Smooth muscle cell of the pulmonary artery (primary cell): Measurements from ENCODE around the gene TRIM36. TPM values are rescaled to one million over a fixed set of nuclear protein-coding genes. Genes with fewer than 3 reads are reported as not detected.

ENCODE experiments used
- total RNA-seq: library from RNA; depleted of rRNA; stranded (reverse); fragments of >200 nt; gene quantifications from 2 replicates; pipeline ENCODE4 v1.2.3, GENCODE V29; 2014

Gene TRIM36, protein sequence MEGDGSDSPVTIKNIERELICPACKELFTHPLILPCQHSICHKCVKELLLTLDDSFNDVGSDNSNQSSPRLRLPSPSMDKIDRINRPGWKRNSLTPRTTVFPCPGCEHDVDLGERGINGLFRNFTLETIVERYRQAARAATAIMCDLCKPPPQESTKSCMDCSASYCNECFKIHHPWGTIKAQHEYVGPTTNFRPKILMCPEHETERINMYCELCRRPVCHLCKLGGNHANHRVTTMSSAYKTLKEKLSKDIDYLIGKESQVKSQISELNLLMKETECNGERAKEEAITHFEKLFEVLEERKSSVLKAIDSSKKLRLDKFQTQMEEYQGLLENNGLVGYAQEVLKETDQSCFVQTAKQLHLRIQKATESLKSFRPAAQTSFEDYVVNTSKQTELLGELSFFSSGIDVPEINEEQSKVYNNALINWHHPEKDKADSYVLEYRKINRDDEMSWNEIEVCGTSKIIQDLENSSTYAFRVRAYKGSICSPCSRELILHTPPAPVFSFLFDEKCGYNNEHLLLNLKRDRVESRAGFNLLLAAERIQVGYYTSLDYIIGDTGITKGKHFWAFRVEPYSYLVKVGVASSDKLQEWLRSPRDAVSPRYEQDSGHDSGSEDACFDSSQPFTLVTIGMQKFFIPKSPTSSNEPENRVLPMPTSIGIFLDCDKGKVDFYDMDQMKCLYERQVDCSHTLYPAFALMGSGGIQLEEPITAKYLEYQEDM
- total RNA-seq, result 0.13 TPM in 2 replicates

GRCh38 chr5:115169487-115170133 is at the start of gene TRIM36:
Gene TRIM36 (minus strand): TSS chr5:115169908. CDS start chr5:115169634, 274 bp downstream.

Other genes starting within 250 kb of the TRIM36 start
- gene PGGT1B, start 93.0 kb upstream of the TRIM36 start, total RNA-seq, result 16.1 and 20.8 TPM in 2 replicates
- 2.9 and 4.0 TPM in 2 replicates for gene CCDC112, start 126.7 kb upstream of the TRIM36 start, total RNA-seq